GM06990 (cell line): ENCODE measurements around the gene KLF7.

Experiments
- DNase-seq: peaks from one replicate; pipeline ENCODE4 v3.0.0-alpha.2; 2011; ENCODE audit not compliant: insufficient read length; ENCODE audit errors: extremely low read depth
- H3K27me3 ChIP-seq: replicated peaks from 2 replicates; pipeline ENCODE4 v1.6.0; 2011; ENCODE audit warnings: low read length; ENCODE audit not compliant: control insufficient read depth, insufficient read depth
- H3K36me3 ChIP-seq: 2 replicates; pipeline ENCODE4 v1.5.1; 2011; ENCODE audit warnings: low read length; ENCODE audit not compliant: control insufficient read depth, insufficient read depth
- H3K4me3 ChIP-seq: replicated peaks from 2 replicates; pipeline ENCODE4 v1.5.1; 2011; ENCODE audit warnings: low read depth, mild to moderate bottlenecking, control low read depth, low read length
- CTCF ChIP-seq: IDR thresholded peaks from 2 replicates; pipeline ENCODE4 v1.5.1; 2011; ENCODE audit warnings: low read length, control low read depth, mild to moderate bottlenecking, inconsistent platforms; ENCODE audit not compliant: insufficient read depth, poor library complexity, severe bottlenecking

KLF7 gene

GRCh38 chr2:207110310-207110709 is 55.4 kb downstream of the KLF7 start:
- Histone ChIP-seq H3K4me3 (no peak overlapping the region), H3K36me3 (peaks cover 2% of the 10 kb centered on the region), H3K27me3 (no peaks in the 10 kb centered on the region)
- DNase-seq: no peak
- TF ChIP-seq CTCF: no peak

GRCh38 chr2:207109768-207110167 is 56.0 kb downstream of the KLF7 start:
- Histone ChIP-seq H3K4me3 (no peak overlapping the region), H3K27me3 (no peaks in the 10 kb centered on the region), H3K36me3 (peaks cover 2% of the 10 kb centered on the region)
- no peak for TF ChIP-seq CTCF
- no peak for DNase-seq

GRCh38 chr2:207108440-207108839 is 57.3 kb downstream of the KLF7 start:
- peaks cover 2% of the 10 kb centered on the region for H3K36me3 ChIP-seq
- no peak overlapping the region for H3K4me3 ChIP-seq
- no peak for DNase-seq
- no peak for TF ChIP-seq CTCF
- no peaks in the 10 kb centered on the region for H3K27me3 ChIP-seq

- DNase-seq: no peak
- Histone ChIP-seq H3K4me3 (no peak overlapping the region), H3K27me3 (no peaks in the 10 kb centered on the region), H3K36me3 (peaks cover 2% of the 10 kb centered on the region)
- no peak for TF ChIP-seq CTCF
These were observed 58.2 kb downstream of the KLF7 start for GRCh38 chr2:207107551-207107950.

- H3K27me3 ChIP-seq: no peaks in the 10 kb centered on the region
- peaks cover 2% of the 10 kb centered on the region for H3K36me3 ChIP-seq
- no peak overlapping the region for H3K4me3 ChIP-seq
- no peak for TF ChIP-seq CTCF
- no peak for DNase-seq
These were observed 58.6 kb downstream of the KLF7 start for GRCh38 chr2:207107131-207107530.

- Histone ChIP-seq H3K4me3 (no peak overlapping the region), H3K36me3 (peaks cover 2% of the 10 kb centered on the region), H3K27me3 (no peaks in the 10 kb centered on the region)
- DNase-seq: no peak
- no peak for TF ChIP-seq CTCF
These were observed 62.6 kb downstream of the KLF7 start for GRCh38 chr2:207103132-207103531.
